Lung (tissue), 12 donors: ENCODE results near the gene ATP5PF. TPM values are rescaled to one million over a fixed set of nuclear protein-coding genes. Genes with fewer than 3 reads are reported as not detected.

Experiments
- ATAC-seq: fragments of 200-7000 bp; cut with Tn5 transposase; one replicate; pipeline ENCODE4 v1.9.1; 2020; ENCODE audit warnings: moderate number of reproducible peaks; ENCODE audit not compliant: insufficient read depth, low FRiP score
- DNase-seq, 3 donors: peaks; one replicate each; pipeline ENCODE4 v3.0.0-alpha.2; 2013 to 2017
- H3K27ac ChIP-seq, 2 donors: one replicate each; pipeline ENCODE4 v1.5.1; 2013; ENCODE audit warnings: mild to moderate bottlenecking in 2 of 2, moderate library complexity in 2 of 2, control low read depth in 1 of 2, inconsistent platforms in 1 of 2, low read depth in 1 of 2, low read length in 1 of 2
- H3K27me3 ChIP-seq, 3 donors: one replicate each; pipeline ENCODE4 v1.5.1; 2013; ENCODE audit warnings: low read length in 2 of 3; ENCODE audit not compliant: control insufficient read depth in 3 of 3, insufficient read depth in 3 of 3
- H3K36me3 ChIP-seq, 4 donors: one replicate each; pipeline ENCODE4 v1.5.1; 2013; ENCODE audit warnings: low read length in 4 of 4, mild to moderate bottlenecking in 1 of 4, moderate library complexity in 1 of 4; ENCODE audit not compliant: control insufficient read depth in 4 of 4, insufficient read depth in 4 of 4
- H3K4me1 ChIP-seq, 5 donors: one replicate each; pipeline ENCODE4 v1.5.1; 2013; ENCODE audit warnings: low read length in 5 of 5, mild to moderate bottlenecking in 2 of 5, moderate library complexity in 1 of 5; ENCODE audit not compliant: control insufficient read depth in 5 of 5, insufficient read depth in 5 of 5
- H3K4me3 ChIP-seq: one replicate; pipeline ENCODE4 v1.5.1; 2013; ENCODE audit warnings: mild to moderate bottlenecking, control low read depth, moderate library complexity
- H3K9ac ChIP-seq, 2 donors: one replicate each; pipeline ENCODE4 v1.5.1; 2013; ENCODE audit warnings: low read length in 2 of 2, control low read depth in 1 of 2; ENCODE audit not compliant: insufficient read depth in 1 of 2
- H3K9me3 ChIP-seq, 4 donors: one replicate each; pipeline ENCODE4 v1.5.1; 2013; ENCODE audit warnings: low read length in 3 of 4, mild to moderate bottlenecking in 1 of 4, moderate library complexity in 1 of 4; ENCODE audit not compliant: control insufficient read depth in 4 of 4, insufficient read depth in 3 of 4
- polyA plus RNA-seq, 2 donors: library from polyadenylated mRNA; stranded (reverse); fragments of 200-250 nt; gene quantifications; one replicate each; pipeline ENCODE4 v1.2.1, GENCODE V29; 2013
- total RNA-seq, 2 donors: library from RNA; depleted of rRNA in 1 of 2; stranded (reverse); fragments of >200 nt in 1 of 2; gene quantifications; one replicate each; pipeline ENCODE4 v1.2.1, GENCODE V29; 2014 to 2021
- TF ChIP-seq, protein P1 (sequence below): IDR thresholded peaks from 2 replicates; pipeline ENCODE4 v1.5.1; 2012; ENCODE audit warnings: mild to moderate bottlenecking; ENCODE audit errors: control extremely low read depth, extremely low read depth
- donor health status: control.
- donor health status: control.
- donor health status: Bipolar disorder and iron deficiency.
- donor health status: healthy.
- donor health status: DM: yes; HTN: yes; CAD: no.

The ATP5PF gene
- total and polyA plus RNA-seq, 4 donors, result 72.8 to 289 (median 133) TPM

DNA sequence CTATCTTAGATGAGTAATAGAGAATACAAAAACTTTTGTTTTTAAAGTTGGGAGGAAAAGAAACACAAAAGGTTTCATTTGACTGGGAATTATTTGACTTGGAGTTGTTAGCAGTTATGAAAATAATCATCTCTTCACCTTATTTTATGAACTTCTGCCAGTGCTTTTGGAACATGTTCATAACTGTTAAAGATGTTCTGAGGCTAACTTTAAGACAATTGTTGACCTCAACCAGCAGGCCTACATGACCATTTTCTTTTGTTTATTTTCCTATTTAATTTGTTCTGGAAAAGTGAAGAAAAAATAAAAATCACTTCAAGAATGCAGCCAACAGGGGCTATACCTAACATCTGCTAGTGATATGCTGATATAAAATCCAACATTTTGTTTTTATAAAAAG, 58.3 kb downstream of the ATP5PF start:
- Histone ChIP-seq H3K4me1 (no peaks in the 10 kb centered on the region), H3K9ac (no peak overlapping the region), H3K9me3 (peaks cover 0 to 2% (median 0%) of the 10 kb centered on the region in 4 donors), H3K27me3 (no peaks in the 10 kb centered on the region), H3K27ac (no peak overlapping the region), H3K4me3 (no peak overlapping the region), H3K36me3 (no peaks in the 10 kb centered on the region)
- no peak for DNase-seq
- ATAC-seq, result no peak
- TF ChIP-seq, protein P1, sequence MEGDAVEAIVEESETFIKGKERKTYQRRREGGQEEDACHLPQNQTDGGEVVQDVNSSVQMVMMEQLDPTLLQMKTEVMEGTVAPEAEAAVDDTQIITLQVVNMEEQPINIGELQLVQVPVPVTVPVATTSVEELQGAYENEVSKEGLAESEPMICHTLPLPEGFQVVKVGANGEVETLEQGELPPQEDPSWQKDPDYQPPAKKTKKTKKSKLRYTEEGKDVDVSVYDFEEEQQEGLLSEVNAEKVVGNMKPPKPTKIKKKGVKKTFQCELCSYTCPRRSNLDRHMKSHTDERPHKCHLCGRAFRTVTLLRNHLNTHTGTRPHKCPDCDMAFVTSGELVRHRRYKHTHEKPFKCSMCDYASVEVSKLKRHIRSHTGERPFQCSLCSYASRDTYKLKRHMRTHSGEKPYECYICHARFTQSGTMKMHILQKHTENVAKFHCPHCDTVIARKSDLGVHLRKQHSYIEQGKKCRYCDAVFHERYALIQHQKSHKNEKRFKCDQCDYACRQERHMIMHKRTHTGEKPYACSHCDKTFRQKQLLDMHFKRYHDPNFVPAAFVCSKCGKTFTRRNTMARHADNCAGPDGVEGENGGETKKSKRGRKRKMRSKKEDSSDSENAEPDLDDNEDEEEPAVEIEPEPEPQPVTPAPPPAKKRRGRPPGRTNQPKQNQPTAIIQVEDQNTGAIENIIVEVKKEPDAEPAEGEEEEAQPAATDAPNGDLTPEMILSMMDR, result no peak

Other genes starting within 250 kb of the ATP5PF start
- 10 to 100 TPM; 21.8 to 31.6 TPM for gene MRPL39, start 127.4 kb downstream of the ATP5PF start, total RNA-seq
- 10 to 100 TPM; 27.9 to 31.1 TPM for gene MRPL39, start 127.4 kb downstream of the ATP5PF start, polyA plus RNA-seq
- 10 to 100 TPM; 16.0 to 57.1 TPM for gene JAM2, start 95.6 kb downstream of the ATP5PF start, total RNA-seq
- 10 to 100 TPM; 11.1 to 12.8 TPM for gene JAM2, start 95.6 kb downstream of the ATP5PF start, polyA plus RNA-seq
- gene GABPA, start 68 bp upstream of the ATP5PF start, total RNA-seq, result 10 to 100 TPM; 15.6 to 43.6 TPM
- gene GABPA, start 68 bp upstream of the ATP5PF start, polyA plus RNA-seq, result 1 to 10 TPM; 7.2 to 8.9 TPM